ENCODE results near the gene ASPRV1.
"Not testable (repeated sequence)": the region's sequence is repeated elsewhere in the genome, so short reads cannot be mapped to it uniquely, and the experiment has no call there.

ASPRV1 gene

DNA sequence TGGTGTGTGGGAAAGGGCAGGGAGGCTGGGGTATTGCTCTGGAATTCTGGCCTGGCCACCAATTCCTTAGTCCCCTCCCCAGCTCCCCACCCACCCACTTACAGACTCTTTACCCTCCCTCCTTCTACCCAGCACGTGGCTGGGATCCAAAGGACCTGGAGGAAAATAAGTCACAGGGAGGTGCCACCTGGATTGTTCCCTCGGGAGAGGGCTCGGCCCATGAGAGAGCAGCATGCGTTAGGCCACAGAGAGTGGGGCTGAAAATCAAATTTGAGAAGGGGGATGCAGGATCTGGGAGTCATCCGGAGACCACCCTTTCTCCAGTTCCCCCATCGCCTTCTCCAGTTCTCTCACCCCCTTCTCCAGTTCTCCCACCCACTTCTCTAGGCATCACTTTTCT is 3.0 kb downstream of the ASPRV1 start:
- DNase-seq (ENCODE audit: low spot score): no peak
- TF ChIP-seq, protein P1, sequence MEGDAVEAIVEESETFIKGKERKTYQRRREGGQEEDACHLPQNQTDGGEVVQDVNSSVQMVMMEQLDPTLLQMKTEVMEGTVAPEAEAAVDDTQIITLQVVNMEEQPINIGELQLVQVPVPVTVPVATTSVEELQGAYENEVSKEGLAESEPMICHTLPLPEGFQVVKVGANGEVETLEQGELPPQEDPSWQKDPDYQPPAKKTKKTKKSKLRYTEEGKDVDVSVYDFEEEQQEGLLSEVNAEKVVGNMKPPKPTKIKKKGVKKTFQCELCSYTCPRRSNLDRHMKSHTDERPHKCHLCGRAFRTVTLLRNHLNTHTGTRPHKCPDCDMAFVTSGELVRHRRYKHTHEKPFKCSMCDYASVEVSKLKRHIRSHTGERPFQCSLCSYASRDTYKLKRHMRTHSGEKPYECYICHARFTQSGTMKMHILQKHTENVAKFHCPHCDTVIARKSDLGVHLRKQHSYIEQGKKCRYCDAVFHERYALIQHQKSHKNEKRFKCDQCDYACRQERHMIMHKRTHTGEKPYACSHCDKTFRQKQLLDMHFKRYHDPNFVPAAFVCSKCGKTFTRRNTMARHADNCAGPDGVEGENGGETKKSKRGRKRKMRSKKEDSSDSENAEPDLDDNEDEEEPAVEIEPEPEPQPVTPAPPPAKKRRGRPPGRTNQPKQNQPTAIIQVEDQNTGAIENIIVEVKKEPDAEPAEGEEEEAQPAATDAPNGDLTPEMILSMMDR (conservative IDR thresholded peaks at IDR 0.05; ENCODE audit: low read depth): no peak
- ChIA-PET POLR2A (ENCODE audit: low non-redundant PET) (no interaction called here), CTCF (no interaction called here)
- H3K27ac ChIP-seq: no peak overlapping the region

DNA sequence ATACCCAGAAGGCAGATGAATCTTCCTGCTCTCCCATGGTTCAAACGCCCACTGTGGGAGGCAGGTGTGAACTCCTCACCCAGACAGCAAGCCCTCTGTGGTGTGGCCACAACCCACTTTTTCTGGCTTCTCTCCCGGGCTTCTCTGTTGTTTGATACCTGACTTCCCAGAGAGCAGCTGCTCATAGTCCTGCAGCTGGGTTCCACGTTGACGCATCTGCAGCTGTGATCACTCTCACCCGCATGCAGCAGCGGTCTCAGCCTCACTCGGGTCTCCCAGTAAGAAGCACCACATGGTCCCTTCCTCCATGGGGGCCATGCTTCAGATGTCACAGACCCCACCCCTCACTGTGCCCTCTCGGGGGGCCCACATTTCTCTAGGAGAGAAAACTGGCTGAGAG is 3.5 kb downstream of the ASPRV1 start:
- TF ChIP-seq, protein P1 (conservative IDR thresholded peaks at IDR 0.05; ENCODE audit: low read depth): no peak
- no peak for DNase-seq (ENCODE audit: low spot score)
- H3K27ac ChIP-seq: no peak overlapping the region
- CTCF ChIA-PET: no interaction called here
- POLR2A ChIA-PET (ENCODE audit: low non-redundant PET): no interaction called here

DNA sequence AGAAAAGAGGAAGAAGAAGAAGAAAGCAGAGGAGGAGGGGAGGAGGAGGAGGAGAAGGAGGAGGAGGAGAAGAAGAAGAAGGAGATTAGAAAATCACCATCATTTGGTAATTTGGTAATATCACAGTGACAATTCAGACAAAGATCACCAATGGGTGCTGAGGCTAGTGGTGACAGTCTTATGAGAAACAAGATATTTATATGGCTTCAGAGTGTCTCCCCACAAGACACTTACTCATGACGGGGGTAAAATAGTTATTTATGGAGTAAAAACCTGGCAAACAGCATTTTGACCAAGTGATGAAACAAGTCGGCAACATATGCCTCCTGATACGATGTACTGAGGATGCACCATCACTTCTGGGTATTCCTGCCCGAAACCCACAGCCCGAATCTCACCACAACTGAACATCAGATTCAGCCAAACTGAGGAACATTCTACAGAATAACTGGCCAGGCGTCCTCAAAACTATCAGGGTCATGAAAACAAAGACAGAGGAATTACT is 4.9 kb downstream of the ASPRV1 start:
- H3K27ac ChIP-seq: no peak overlapping the region
- ChIA-PET POLR2A (ENCODE audit: low non-redundant PET) (no interaction called here), CTCF (no interaction called here)
- TF ChIP-seq, protein P1 (conservative IDR thresholded peaks at IDR 0.05; ENCODE audit: low read depth): no peak
- DNase-seq (ENCODE audit: low spot score): no peak

DNA sequence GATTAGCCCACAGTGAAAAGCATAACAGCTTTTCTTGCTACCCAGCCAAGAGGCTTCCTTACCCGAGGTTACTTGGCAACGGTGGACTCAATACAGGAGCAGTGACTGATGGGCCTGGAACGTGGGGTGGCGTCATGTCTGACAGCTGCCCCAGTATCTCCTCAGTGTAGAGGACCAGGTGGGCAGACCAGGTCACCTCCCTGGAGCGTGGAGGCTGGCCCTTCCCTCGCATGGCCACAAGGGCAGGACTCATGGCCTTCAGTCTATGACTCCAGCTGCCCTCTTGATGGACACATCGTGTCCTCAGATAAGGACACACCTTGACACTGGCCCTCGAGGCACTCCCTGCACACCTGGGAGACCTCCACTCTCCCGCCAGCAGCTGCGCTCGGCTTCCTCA is 6.4 kb downstream of the ASPRV1 start:
- CTCF ChIA-PET: interaction anchor here (0.6 kb wide), 1 partner anchor 207 kb away, joined by 3 read pairs; no protein-coding TSS in a partner anchor
- TF ChIP-seq, protein P1 (conservative IDR thresholded peaks at IDR 0.05; ENCODE audit: low read depth): no peak
- DNase-seq (ENCODE audit: low spot score): no peak
- POLR2A ChIA-PET (ENCODE audit: low non-redundant PET): no interaction called here
- H3K27ac ChIP-seq: no peak overlapping the region

DNA sequence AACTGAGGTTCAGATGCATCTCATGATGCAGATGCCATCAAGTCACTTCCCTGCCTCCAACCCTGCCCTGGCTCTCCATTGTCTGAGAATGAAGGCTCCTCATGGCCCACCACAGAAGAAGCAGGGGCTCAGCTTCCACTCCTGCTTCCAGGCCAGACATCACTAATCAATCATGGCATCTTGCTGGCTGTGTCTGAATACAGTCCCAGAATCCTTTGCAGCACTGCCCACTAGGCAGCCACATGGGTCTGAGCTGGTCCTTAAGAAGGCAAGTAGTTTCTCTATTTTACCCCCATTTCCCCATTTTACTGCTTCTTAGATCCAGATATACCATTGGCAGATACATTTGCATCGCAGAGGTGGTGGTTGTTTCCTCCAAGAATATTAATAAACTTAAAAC is 7.3 kb downstream of the ASPRV1 start:
- ChIA-PET CTCF (no interaction called here), POLR2A (ENCODE audit: low non-redundant PET) (interaction anchor here (0.6 kb wide), 1 partner anchor 73 kb away, joined by 3 read pairs; no protein-coding TSS in a partner anchor)
- H3K27ac ChIP-seq: no peak overlapping the region
- TF ChIP-seq, protein P1 (conservative IDR thresholded peaks at IDR 0.05; ENCODE audit: low read depth): no peak
- DNase-seq (ENCODE audit: low spot score): no peak

DNA sequence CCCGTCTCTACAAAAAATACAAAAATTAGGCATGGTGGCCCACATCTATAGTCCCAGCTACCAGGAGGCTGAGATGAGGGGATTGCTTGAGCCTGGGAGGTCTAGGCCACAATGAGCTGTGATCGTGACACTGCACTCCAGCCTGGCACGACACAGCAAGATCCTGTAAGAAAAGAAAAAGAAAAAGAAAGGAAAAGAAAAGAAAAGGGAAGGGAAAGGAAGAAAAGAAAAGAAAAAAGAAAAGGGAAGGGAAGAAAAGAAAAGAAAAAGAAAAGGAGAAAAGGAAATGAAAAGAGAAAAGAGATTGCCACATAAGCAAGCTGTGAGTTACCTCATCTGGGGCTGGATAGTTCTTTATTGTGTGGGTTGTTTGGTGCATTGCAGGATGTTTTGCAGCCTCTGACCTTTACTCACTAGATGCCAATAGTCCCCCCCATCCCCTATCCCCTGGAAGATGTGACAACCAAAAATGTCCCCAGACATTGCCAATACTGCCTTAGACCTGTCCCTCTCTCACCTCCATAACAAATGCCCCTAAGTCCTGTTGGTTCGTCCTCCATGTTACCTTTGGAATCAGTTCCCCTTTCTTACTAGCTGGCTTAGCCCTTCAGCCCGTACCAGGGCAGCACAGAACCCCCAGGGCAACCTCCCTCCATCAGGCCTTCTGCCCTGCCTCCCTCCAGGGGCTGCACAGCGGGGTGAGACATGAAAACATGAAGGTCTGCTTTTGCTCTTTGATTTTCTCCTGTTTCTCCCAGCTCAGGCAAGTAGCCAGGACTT is 8.9 kb downstream of the ASPRV1 start:
- no peak for DNase-seq (ENCODE audit: low spot score)
- TF ChIP-seq, protein P1 (conservative IDR thresholded peaks at IDR 0.05; ENCODE audit: low read depth): no peak
- CTCF ChIA-PET: no interaction called here
- POLR2A ChIA-PET (ENCODE audit: low non-redundant PET): no interaction called here
- H3K27ac ChIP-seq: no peak overlapping the region

DNA sequence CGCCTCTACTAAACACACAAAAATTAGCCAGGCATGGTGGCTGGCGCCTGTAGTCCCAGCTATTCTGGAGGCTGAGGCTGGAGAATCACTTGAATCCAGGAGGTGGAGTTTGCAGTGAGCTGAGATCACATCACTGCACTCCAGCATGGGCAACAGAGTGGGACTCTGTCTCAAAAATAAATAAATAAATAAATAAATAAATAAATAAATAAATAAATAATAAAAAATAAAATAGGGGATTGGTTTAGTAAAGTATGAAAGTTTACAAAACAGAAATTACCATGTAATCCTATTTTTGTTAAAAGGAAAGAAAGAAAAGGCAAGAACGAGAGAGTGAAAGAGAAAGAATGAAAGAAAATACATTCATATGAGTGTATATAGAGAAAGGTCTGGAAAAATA is 10.8 kb downstream of the ASPRV1 start:
- CTCF ChIA-PET; POLR2A ChIA-PET (ENCODE audit: low non-redundant PET); DNase-seq (ENCODE audit: low spot score); H3K27ac ChIP-seq: not testable (repeated sequence)

All from RWPE1 (cell line).